HEK293T (cell line): ENCODE measurements around the gene ALLC.

Experiments used
- CTCF ChIA-PET: fragments of 350-600 bp; formaldehyde crosslinking; extraction: SDS; loops from one replicate; lab custom pipeline; 2021; ENCODE audit warnings: antibody characterized with exemption, inconsistent platforms; lab: Yijun Ruan, JAX
- POLR2A ChIA-PET: fragments of 350-600 bp; formaldehyde crosslinking; extraction: SDS; loops from one replicate; lab custom pipeline; 2020; ENCODE audit warnings: antibody characterized with exemption, inconsistent platforms; lab: Yijun Ruan, JAX
- DNase-seq: peaks from one replicate; pipeline ENCODE4 v3.0.0; 2012; ENCODE audit warnings: mixed read lengths; ENCODE audit errors: extremely low spot score
- ARNT ChIP-seq: fragments of 450-650 bp; IDR thresholded peaks from 2 replicates; pipeline ENCODE4 v1.6.1; 2017; ENCODE audit warnings: mild to moderate bottlenecking
- BHLHE40 ChIP-seq: fragments of 450-650 bp; IDR thresholded peaks from 2 replicates; pipeline ENCODE4 v1.6.1; 2016; ENCODE audit warnings: mild to moderate bottlenecking, moderate library complexity, borderline replicate concordance
- CTBP1 ChIP-seq: fragments of 450-650 bp; IDR thresholded peaks from 2 replicates; pipeline ENCODE4 v1.6.1; 2016; ENCODE audit warnings: borderline replicate concordance
- ELF4 ChIP-seq: fragments of 450-650 bp; IDR thresholded peaks from 2 replicates; pipeline ENCODE4 v1.6.1; 2017; ENCODE audit warnings: antibody characterized with exemption
- FOXA1 ChIP-seq: fragments of 450-650 bp; IDR thresholded peaks from 2 replicates; pipeline ENCODE4 v1.6.1; 2016; ENCODE audit warnings: mild to moderate bottlenecking
- FOXK2 ChIP-seq: fragments of 450-650 bp; IDR thresholded peaks from 2 replicates; pipeline ENCODE4 v1.6.1; 2016; ENCODE audit warnings: mild to moderate bottlenecking
- FOXM1 ChIP-seq: fragments of 450-650 bp; IDR thresholded peaks from 2 replicates; pipeline ENCODE4 v1.6.1; 2017; ENCODE audit warnings: mild to moderate bottlenecking, borderline replicate concordance
- HDGF ChIP-seq: fragments of 450-650 bp; IDR thresholded peaks from 2 replicates; pipeline ENCODE4 v1.6.1; 2017; ENCODE audit warnings: antibody characterized with exemption, borderline replicate concordance
- L3MBTL2 ChIP-seq: fragments of 450-650 bp; conservative IDR thresholded peaks from 2 replicates; pipeline ENCODE4 v1.6.1; 2016; ENCODE audit warnings: mild to moderate bottlenecking
- LEF1 ChIP-seq: fragments of 450-650 bp; IDR thresholded peaks from 2 replicates; pipeline ENCODE4 v1.6.1; 2017; ENCODE audit warnings: mild to moderate bottlenecking, borderline replicate concordance
- NFRKB ChIP-seq: fragments of 450-650 bp; IDR thresholded peaks from 2 replicates; pipeline ENCODE4 v1.6.1; 2016; ENCODE audit warnings: mild to moderate bottlenecking, moderate library complexity
- SP1 ChIP-seq: fragments of 450-650 bp; IDR thresholded peaks from 2 replicates; pipeline ENCODE4 v1.6.1; 2017
- SUZ12 ChIP-seq: fragments of 450-650 bp; IDR thresholded peaks from 2 replicates; pipeline ENCODE4 v1.6.1; 2016; ENCODE audit warnings: mild to moderate bottlenecking
- TARDBP ChIP-seq: fragments of 450-650 bp; IDR thresholded peaks from 2 replicates; pipeline ENCODE4 v1.6.1; 2016
- ZNF384 ChIP-seq: fragments of 450-650 bp; IDR thresholded peaks from 2 replicates; pipeline ENCODE4 v1.6.1; 2016
- TF ChIP-seq, protein P1 (sequence below): fragments of 450-650 bp; IDR thresholded peaks from 2 replicates; pipeline ENCODE4 v1.6.1; 2016

Gene ALLC

DNA sequence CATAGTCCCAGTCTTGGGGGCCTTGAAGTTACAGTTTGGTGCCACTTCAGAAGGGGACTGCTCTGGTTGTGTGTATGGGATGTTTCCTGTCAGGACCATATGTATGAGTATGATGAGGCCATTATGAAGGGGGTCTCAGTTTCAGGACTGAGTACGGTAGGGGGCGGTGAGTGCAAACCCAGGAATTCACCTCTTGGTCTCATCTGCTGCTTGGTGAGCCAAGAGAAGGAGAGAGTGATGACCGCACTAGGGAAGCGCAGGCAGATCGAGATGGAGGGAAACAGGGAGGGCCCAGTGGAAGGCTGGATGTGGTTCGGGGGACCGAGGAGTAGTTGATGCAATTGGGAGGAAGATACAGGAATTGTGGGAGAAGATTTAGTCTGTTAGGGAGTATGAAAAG, 73.8 kb downstream of the ALLC start:
- POLR2A ChIA-PET = no interaction called here

DNA sequence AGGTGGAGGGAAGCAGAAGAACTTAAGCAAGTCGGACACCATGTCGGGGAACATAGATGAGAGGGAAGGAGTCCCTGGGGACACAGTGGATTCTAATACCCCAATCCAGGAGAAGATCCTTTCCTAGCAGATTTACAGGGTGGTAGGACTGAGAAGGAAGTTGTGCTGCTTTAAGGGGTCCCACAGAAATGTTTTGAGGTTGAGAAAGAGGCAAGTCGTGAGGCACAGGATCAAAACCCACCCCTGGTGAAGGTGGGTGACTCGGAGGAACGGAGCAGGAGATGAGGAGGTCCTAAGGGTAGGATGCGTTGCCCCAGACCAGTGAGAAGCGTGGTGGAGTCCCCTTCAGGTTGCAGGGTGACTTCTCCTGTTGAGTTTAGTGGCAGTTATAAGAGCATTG, 78.1 kb downstream of the ALLC start:
- DNase-seq = no peak
- ChIA-PET CTCF (no interaction called here), POLR2A (no interaction called here)
- TF ChIP-seq FOXK2 (no peak), NFRKB (no peak), CTBP1 (no peak), FOXA1 (no peak), ELF4 (no peak), SP1 (no peak), SUZ12 (no peak), ZNF384 (no peak), HDGF (no peak), BHLHE40 (no peak), LEF1 (no peak), ARNT (no peak), TARDBP (no peak), FOXM1 (no peak), L3MBTL2 (no peak)
- TF ChIP-seq, protein P1, sequence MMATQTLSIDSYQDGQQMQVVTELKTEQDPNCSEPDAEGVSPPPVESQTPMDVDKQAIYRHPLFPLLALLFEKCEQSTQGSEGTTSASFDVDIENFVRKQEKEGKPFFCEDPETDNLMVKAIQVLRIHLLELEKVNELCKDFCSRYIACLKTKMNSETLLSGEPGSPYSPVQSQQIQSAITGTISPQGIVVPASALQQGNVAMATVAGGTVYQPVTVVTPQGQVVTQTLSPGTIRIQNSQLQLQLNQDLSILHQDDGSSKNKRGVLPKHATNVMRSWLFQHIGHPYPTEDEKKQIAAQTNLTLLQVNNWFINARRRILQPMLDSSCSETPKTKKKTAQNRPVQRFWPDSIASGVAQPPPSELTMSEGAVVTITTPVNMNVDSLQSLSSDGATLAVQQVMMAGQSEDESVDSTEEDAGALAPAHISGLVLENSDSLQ = no peak

More for the DNA sequence above, 73.8 kb downstream of the ALLC start:
- DNase-seq = no peak
- CTCF ChIA-PET = no interaction called here
- no peak for TF ChIP-seq SUZ12
- TF ChIP-seq HDGF = no peak
- no peak for TF ChIP-seq FOXA1
- TF ChIP-seq, protein P1 = no peak
- no peak for TF ChIP-seq L3MBTL2
- no peak for TF ChIP-seq LEF1
- TF ChIP-seq ARNT = no peak
- TF ChIP-seq NFRKB = no peak
- no peak for TF ChIP-seq CTBP1
- no peak for TF ChIP-seq TARDBP
- TF ChIP-seq FOXK2 = no peak
- TF ChIP-seq SP1 = no peak
- no peak for TF ChIP-seq FOXM1

DNA sequence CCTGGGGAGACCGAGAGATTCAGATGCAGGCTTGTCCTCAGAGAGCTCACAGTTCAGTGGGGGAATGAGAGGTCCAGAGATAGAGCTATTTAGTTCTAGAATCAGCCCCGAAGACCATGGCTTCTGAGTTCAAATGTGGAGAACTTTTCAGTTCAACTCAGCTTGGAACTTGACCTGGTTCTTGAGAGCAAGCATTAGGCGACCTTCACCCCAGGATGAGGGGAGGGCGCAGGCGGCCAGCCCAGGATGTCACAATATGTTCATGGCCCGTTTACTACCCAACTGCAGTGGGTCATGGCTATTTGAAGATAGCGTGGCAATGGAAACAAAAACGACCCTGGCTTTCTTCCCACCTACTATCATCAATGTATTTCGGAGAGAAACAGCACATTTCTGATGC, 79.1 kb downstream of the ALLC start:
- DNase-seq = no peak

DNA sequence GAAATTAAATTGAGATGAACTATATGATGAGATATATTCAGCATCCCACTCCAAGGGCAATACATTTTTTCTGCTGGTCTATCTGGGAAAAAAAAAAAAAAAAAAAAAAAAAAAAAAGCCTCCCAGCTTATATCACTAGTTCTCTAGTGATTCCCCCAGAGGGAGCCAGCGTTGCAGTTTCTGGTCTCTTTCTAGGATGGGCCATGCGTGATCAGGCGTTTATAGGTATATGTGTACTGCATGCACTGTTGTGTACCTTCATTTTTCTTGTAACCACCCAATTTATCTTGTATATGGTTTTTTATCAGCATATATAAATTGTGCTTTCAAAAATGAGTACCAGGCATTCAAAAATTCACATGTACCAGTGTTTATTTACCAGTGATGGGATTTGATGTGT, 80.5 kb downstream of the ALLC start:
- DNase-seq = peak; percentile 42
- ChIA-PET POLR2A (no interaction called here), CTCF (no interaction called here)
- peak; percentile 85 for TF ChIP-seq ZNF384
- TF ChIP-seq ELF4 = no peak
- TF ChIP-seq, protein P1 = no peak
- TF ChIP-seq ARNT = no peak

More for the DNA sequence above, 79.1 kb downstream of the ALLC start:
- CTCF ChIA-PET = no interaction called here
- TF ChIP-seq SUZ12 = no peak
- no peak for TF ChIP-seq TARDBP
- TF ChIP-seq, protein P1 = no peak
- TF ChIP-seq NFRKB = no peak
- TF ChIP-seq FOXM1 = no peak
- no peak for TF ChIP-seq ELF4
- no peak for TF ChIP-seq ARNT
- no peak for TF ChIP-seq BHLHE40
- POLR2A ChIA-PET = no interaction called here

DNA sequence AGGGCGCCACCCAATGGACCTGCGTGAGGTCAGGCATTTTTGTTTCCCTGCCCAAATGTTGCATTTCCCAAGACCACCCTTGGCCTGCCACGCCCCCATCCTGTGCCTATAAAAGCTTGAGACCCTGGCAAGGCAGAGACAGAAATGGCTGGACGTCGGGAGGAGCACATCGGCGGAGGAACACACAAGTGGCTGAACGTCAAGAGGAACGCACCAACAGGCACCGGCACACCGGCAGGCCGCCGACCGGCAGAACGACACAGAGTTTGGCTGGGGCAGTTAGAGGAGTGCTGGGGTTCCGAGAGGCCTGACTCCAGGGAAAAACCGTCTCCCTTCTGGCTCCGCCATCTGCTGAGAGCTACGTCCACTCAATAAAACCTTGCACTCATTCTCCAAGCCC, 81.3 kb downstream of the ALLC start:
- CTCF ChIA-PET = interaction anchor here (1.7 kb wide), 1 partner anchor 10 kb away, joined by 7 read pairs; no protein-coding TSS in a partner anchor
- POLR2A ChIA-PET = no interaction called here
- TF ChIP-seq SP1 (no peak), L3MBTL2 (no peak), ARNT (no peak), LEF1 (no peak), SUZ12 (no peak), FOXK2 (no peak), FOXA1 (no peak), ZNF384 (no peak), NFRKB (no peak), ELF4 (no peak), FOXM1 (no peak), CTBP1 (no peak), HDGF (no peak), TARDBP (no peak), BHLHE40 (no peak)
- TF ChIP-seq, protein P1 = no peak
- DNase-seq = no peak

DNA sequence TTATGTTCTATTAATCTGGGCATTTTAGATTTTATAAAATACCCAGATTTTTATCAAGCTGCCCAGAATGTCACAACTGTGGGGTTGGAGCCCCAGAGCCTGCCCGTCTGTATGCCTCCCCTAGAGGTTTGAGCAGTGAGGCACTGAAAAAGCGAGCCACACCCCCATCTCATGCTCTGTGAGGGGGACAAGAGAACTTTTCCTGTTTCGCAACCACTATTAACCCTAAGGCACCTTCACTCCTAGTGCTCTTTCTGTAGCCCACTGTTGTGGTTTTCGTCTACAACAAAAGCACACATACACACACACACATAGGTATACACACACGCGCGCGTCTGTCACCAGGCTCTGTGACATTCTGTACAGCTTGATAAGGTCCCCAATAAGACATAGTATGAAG, 83.4 kb downstream of the ALLC start:
- ChIA-PET CTCF (no interaction called here), POLR2A (no interaction called here)
- TF ChIP-seq ZNF384 (no peak), BHLHE40 (no peak), SP1 (no peak), ARNT (no peak), SUZ12 (no peak), LEF1 (no peak), TARDBP (no peak), FOXK2 (no peak), CTBP1 (no peak), FOXM1 (no peak), HDGF (no peak), NFRKB (no peak), FOXA1 (no peak), ELF4 (no peak), L3MBTL2 (no peak)
- TF ChIP-seq, protein P1 = no peak
- DNase-seq = no peak
